Measurements from ENCODE around the gene ERFE.

ERFE gene

GRCh38 chr2:238135601-238136150 is 23.1 kb upstream of the ERFE start:
- DNase-seq: no peak

DNA sequence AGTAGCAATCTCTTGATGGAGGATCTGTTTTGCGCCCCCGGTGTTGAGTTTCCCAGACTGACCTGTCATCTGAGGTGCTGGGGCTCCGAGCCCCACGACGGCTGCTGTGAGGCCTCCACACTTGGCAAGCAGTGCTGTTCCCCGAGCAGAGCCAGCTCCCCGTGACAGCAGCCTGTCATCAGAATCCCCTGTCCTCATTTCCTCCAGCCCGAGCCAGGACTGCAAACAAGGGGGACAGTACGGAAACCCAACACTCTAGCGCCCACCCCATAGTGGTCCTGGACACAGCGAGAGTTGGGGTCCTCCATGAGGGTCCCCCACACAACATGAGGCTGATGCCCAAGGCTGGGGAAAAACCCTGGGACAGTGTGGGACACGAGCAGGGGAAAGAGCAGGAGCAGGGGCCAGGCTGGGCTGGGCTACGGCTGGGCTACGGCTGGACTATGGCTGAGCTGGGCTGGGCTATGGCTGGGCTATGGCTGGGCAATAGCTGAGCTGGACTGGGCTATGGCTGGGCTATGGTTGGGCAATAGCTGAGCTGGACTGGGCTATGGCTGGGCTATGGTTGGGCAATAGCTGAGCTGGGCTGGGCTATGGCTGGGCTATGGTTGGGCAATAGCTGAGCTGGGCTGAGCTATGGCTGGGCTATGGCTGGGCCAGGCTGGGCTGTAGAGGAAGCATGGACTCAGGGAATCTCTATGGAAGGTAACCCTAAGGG is 21.8 kb upstream of the ERFE start:
- no peaks in the 10 kb centered on the region for H3K4me1 ChIP-seq (ENCODE audit: insufficient read depth, low read length)
- no peak for DNase-seq
- no peak overlapping the region for H2AFZ ChIP-seq (ENCODE audit: low read depth, low read length)
- no peaks in the 10 kb centered on the region for H3K27me3 ChIP-seq (ENCODE audit: insufficient read depth, low read length, poor library complexity)
- no peaks in the 10 kb centered on the region; the same call in 1 of the 2 replicates for H4K20me1 ChIP-seq (ENCODE audit: insufficient read depth, low read length)
- H3K79me2 ChIP-seq (ENCODE audit: insufficient read depth, low read length): no peaks in the 10 kb centered on the region
- H3K36me3 ChIP-seq (ENCODE audit: insufficient read depth, low read length): no peaks in the 10 kb centered on the region
- no peak overlapping the region for H3K4me2 ChIP-seq (ENCODE audit: insufficient read depth, low read length)
- no peak overlapping the region for H3K27ac ChIP-seq (ENCODE audit: low read length)
- no peak for ATAC-seq (ENCODE audit: insufficient read depth, low read depth)
- no peak overlapping the region for H3K9ac ChIP-seq (ENCODE audit: low read depth, low read length)
- no peaks in the 10 kb centered on the region for H3K9me3 ChIP-seq (ENCODE audit: insufficient read depth, low read length, severe bottlenecking)
- no peak overlapping the region for H3K4me3 ChIP-seq (ENCODE audit: low read depth in 1 of 2, low read length in 2 of 2)
- TF ChIP-seq, protein P1, sequence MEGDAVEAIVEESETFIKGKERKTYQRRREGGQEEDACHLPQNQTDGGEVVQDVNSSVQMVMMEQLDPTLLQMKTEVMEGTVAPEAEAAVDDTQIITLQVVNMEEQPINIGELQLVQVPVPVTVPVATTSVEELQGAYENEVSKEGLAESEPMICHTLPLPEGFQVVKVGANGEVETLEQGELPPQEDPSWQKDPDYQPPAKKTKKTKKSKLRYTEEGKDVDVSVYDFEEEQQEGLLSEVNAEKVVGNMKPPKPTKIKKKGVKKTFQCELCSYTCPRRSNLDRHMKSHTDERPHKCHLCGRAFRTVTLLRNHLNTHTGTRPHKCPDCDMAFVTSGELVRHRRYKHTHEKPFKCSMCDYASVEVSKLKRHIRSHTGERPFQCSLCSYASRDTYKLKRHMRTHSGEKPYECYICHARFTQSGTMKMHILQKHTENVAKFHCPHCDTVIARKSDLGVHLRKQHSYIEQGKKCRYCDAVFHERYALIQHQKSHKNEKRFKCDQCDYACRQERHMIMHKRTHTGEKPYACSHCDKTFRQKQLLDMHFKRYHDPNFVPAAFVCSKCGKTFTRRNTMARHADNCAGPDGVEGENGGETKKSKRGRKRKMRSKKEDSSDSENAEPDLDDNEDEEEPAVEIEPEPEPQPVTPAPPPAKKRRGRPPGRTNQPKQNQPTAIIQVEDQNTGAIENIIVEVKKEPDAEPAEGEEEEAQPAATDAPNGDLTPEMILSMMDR (IDR thresholded peaks at IDR 0.05; ENCODE audit: borderline replicate concordance, extremely low read depth, low read length, poor library complexity, severe bottlenecking): no peak
- no peak for TF ChIP-seq EZH2 (IDR thresholded peaks at IDR 0.05; ENCODE audit: borderline replicate concordance, low read depth, low read length, severe bottlenecking)

More at GRCh38 chr2:238135601-238136150, 23.1 kb upstream of the ERFE start:
- no peaks in the 10 kb centered on the region for H3K36me3 ChIP-seq (ENCODE audit: insufficient read depth, low read length)
- no peak overlapping the region for H3K4me3 ChIP-seq (ENCODE audit: low read depth in 1 of 2, low read length in 2 of 2)
- no peak overlapping the region for H3K27ac ChIP-seq (ENCODE audit: low read length)
- H2AFZ ChIP-seq (ENCODE audit: low read depth, low read length): no peak overlapping the region
- H3K4me2 ChIP-seq (ENCODE audit: insufficient read depth, low read length): no peak overlapping the region
- no peak overlapping the region for H3K9ac ChIP-seq (ENCODE audit: low read depth, low read length)
- no peaks in the 10 kb centered on the region for H3K79me2 ChIP-seq (ENCODE audit: insufficient read depth, low read length)
- TF ChIP-seq, protein P1 (IDR thresholded peaks at IDR 0.05; ENCODE audit: borderline replicate concordance, extremely low read depth, low read length, poor library complexity, severe bottlenecking): no peak
- no peak for TF ChIP-seq EZH2 (IDR thresholded peaks at IDR 0.05; ENCODE audit: borderline replicate concordance, low read depth, low read length, severe bottlenecking)
- no peaks in the 10 kb centered on the region for H3K9me3 ChIP-seq (ENCODE audit: insufficient read depth, low read length, severe bottlenecking)
- no peak for ATAC-seq (ENCODE audit: insufficient read depth, low read depth)
- no peaks in the 10 kb centered on the region; the same call in 1 of the 2 replicates for H4K20me1 ChIP-seq (ENCODE audit: insufficient read depth, low read length)
- H3K4me1 ChIP-seq (ENCODE audit: insufficient read depth, low read length): no peaks in the 10 kb centered on the region
- no peaks in the 10 kb centered on the region for H3K27me3 ChIP-seq (ENCODE audit: insufficient read depth, low read length, poor library complexity)

- DNase-seq: no peak
- Histone ChIP-seq H3K27ac (ENCODE audit: low read length) (no peak overlapping the region), H3K9me3 (ENCODE audit: insufficient read depth, low read length, severe bottlenecking) (no peaks in the 10 kb centered on the region), H3K4me2 (ENCODE audit: insufficient read depth, low read length) (no peak overlapping the region), H3K4me1 (ENCODE audit: insufficient read depth, low read length) (no peaks in the 10 kb centered on the region), H3K36me3 (ENCODE audit: insufficient read depth, low read length) (no peaks in the 10 kb centered on the region), H3K9ac (ENCODE audit: low read depth, low read length) (no peak overlapping the region), H4K20me1 (ENCODE audit: insufficient read depth, low read length) (no peaks in the 10 kb centered on the region), H3K79me2 (ENCODE audit: insufficient read depth, low read length) (no peaks in the 10 kb centered on the region), H3K27me3 (ENCODE audit: insufficient read depth, low read length, poor library complexity) (no peaks in the 10 kb centered on the region), H2AFZ (ENCODE audit: low read depth, low read length) (no peak overlapping the region), H3K4me3 (ENCODE audit: low read depth in 1 of 2, low read length in 2 of 2) (no peak overlapping the region)
- TF ChIP-seq, protein P1 (IDR thresholded peaks at IDR 0.05; ENCODE audit: borderline replicate concordance, extremely low read depth, low read length, poor library complexity, severe bottlenecking): no peak
- no peak for TF ChIP-seq EZH2 (IDR thresholded peaks at IDR 0.05; ENCODE audit: borderline replicate concordance, low read depth, low read length, severe bottlenecking)
- no peak for ATAC-seq (ENCODE audit: insufficient read depth, low read depth)
These were observed 20.9 kb upstream of the ERFE start for GRCh38 chr2:238137885-238138284.
